GM12874 (cell line): ENCODE data around the gene ENG.

ENCODE experiments used
- CTCF ChIP-seq: IDR thresholded peaks from 2 replicates; pipeline ENCODE4 v1.5.1; 2011; ENCODE audit warnings: low read depth, mild to moderate bottlenecking, control low read depth, low read length, moderate library complexity; ENCODE audit not compliant: insufficient read depth

The ENG gene

GRCh38 chr9:127792417-127793031 is 61.9 kb downstream of the ENG start:
- no peak for TF ChIP-seq CTCF

- no peak for TF ChIP-seq CTCF
Observed at GRCh38 chr9:127791085-127791484, 63.4 kb downstream of the ENG start.

GRCh38 chr9:127790094-127790855 is 64.2 kb downstream of the ENG start:
- no peak for TF ChIP-seq CTCF

- TF ChIP-seq CTCF: no peak
Observed at GRCh38 chr9:127789179-127789578, 65.3 kb downstream of the ENG start.

GRCh38 chr9:127788337-127789011 is 66.0 kb downstream of the ENG start:
- TF ChIP-seq CTCF: no peak

- TF ChIP-seq CTCF: no peak; the same call in 1 of the 2 replicates
Observed at GRCh38 chr9:127786773-127787104, 67.7 kb downstream of the ENG start.

- TF ChIP-seq CTCF: no peak
Observed at GRCh38 chr9:127785933-127786772, 68.3 kb downstream of the ENG start, which contains the start of gene CDK9. Gene CDK9 (plus strand): TSS chr9:127786034. CDS start chr9:127786149, 115 bp downstream.
